ENCODE measurements around the gene FXYD4.
A peak's percentile ranks its signal among the peaks of the same experiment; 100 is the strongest.

FXYD4 gene

GRCh38 chr10:43394868-43395267 lies 23.4 kb downstream of the FXYD4 start:
- DNase-seq (ENCODE audit: low read depth) = no peak

DNA sequence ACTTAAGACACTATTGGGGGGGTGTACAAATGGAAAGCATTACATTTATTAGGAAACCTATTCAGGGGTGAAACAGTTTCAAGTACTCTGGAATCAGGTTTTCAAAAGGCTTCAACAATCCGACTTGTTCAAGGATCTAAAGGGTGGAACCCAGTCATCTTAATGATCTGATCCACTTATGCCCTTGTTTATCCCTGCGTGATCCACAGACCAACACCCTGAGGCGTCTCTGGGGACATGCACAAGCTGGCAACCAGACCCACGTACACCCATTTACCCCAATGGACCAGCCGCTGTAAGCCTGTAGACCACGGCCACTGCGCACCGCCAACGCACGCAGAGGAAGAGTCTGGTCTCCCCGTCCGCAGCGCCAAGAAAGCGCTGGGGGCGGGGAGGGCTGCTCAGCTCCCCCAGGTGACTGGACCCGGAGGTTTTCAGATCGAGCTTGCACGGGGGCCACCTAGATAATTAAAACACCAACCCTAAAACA lies 24.2 kb downstream of the FXYD4 start:
- peak overlapping the region; percentile 62 for H3K4me3 ChIP-seq (ENCODE audit: control insufficient read depth, low read depth, low read length)
- TF ChIP-seq, protein P1, sequence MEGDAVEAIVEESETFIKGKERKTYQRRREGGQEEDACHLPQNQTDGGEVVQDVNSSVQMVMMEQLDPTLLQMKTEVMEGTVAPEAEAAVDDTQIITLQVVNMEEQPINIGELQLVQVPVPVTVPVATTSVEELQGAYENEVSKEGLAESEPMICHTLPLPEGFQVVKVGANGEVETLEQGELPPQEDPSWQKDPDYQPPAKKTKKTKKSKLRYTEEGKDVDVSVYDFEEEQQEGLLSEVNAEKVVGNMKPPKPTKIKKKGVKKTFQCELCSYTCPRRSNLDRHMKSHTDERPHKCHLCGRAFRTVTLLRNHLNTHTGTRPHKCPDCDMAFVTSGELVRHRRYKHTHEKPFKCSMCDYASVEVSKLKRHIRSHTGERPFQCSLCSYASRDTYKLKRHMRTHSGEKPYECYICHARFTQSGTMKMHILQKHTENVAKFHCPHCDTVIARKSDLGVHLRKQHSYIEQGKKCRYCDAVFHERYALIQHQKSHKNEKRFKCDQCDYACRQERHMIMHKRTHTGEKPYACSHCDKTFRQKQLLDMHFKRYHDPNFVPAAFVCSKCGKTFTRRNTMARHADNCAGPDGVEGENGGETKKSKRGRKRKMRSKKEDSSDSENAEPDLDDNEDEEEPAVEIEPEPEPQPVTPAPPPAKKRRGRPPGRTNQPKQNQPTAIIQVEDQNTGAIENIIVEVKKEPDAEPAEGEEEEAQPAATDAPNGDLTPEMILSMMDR (conservative IDR thresholded peaks at IDR 0.05; ENCODE audit: control insufficient read depth, insufficient read depth, low read depth, low read length) = no peak
- no peak for DNase-seq (ENCODE audit: low read depth)

More at GRCh38 chr10:43394868-43395267, 23.4 kb downstream of the FXYD4 start:
- TF ChIP-seq, protein P1 (conservative IDR thresholded peaks at IDR 0.05; ENCODE audit: control insufficient read depth, insufficient read depth, low read depth, low read length) = no peak
- no peak overlapping the region for H3K4me3 ChIP-seq (ENCODE audit: control insufficient read depth, low read depth, low read length)

- peak; percentile 54 for DNase-seq (ENCODE audit: low read depth)
- TF ChIP-seq, protein P1 (conservative IDR thresholded peaks at IDR 0.05; ENCODE audit: control insufficient read depth, insufficient read depth, low read depth, low read length) = no peak
- peak overlapping the region; percentile 62 for H3K4me3 ChIP-seq (ENCODE audit: control insufficient read depth, low read depth, low read length)
Observed at GRCh38 chr10:43396061-43396927, 24.9 kb downstream of the FXYD4 start.

- TF ChIP-seq, protein P1 (conservative IDR thresholded peaks at IDR 0.05; ENCODE audit: control insufficient read depth, insufficient read depth, low read depth, low read length) = no peak
- DNase-seq (ENCODE audit: low read depth) = peak; percentile 72
Observed at GRCh38 chr10:43396928-43397624, 25.6 kb downstream of the FXYD4 start.

DNA sequence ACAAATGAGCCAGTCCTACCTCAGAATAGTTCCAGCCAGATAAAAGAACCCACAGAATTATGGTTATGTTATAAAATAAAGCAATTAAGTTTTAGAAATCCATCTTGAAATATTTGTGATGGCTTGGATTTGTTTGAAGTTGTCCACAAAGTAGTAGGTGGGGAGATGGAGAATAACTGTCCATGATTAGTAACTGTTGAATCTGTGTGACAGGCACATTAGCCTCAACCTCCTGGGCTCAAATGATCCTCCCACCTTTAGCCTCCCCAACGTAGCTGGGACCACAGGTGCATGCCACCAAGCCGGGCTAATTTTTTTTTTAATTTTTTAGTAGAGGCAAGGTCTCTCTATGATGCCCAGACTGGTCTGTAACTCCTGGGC lies 27.5 kb downstream of the FXYD4 start:
- TF ChIP-seq, protein P1 (conservative IDR thresholded peaks at IDR 0.05; ENCODE audit: control insufficient read depth, insufficient read depth, low read depth, low read length) = no peak

More at GRCh38 chr10:43396928-43397624, 25.6 kb downstream of the FXYD4 start:
- peak overlapping the region; percentile 45 for H3K4me3 ChIP-seq (ENCODE audit: control insufficient read depth, low read depth, low read length)

GRCh38 chr10:43399320-43400310 lies 28.2 kb downstream of the FXYD4 start:
- H3K4me3 ChIP-seq (ENCODE audit: control insufficient read depth, low read depth, low read length) = no peak overlapping the region
- DNase-seq (ENCODE audit: low read depth) = peak; percentile 66
- TF ChIP-seq, protein P1 (conservative IDR thresholded peaks at IDR 0.05; ENCODE audit: control insufficient read depth, insufficient read depth, low read depth, low read length) = no peak

More for the DNA sequence above, 27.5 kb downstream of the FXYD4 start:
- no peak for DNase-seq (ENCODE audit: low read depth)
- H3K4me3 ChIP-seq (ENCODE audit: control insufficient read depth, low read depth, low read length) = no peak overlapping the region
